GM18858 (cell line): ENCODE data around the gene EIF3K.

Experiments used
- ATAC-seq: cut with Tn5 transposase; IDR thresholded peaks from one replicate; pipeline ENCODE4 v1.9.1; 2021; ENCODE audit not compliant: unreplicated experiment

EIF3K gene

GRCh38 chr19:38683393-38684077 lies 64.5 kb downstream of the EIF3K start:
- ATAC-seq = no peak

GRCh38 chr19:38684078-38684861 lies 65.3 kb downstream of the EIF3K start:
- no peak for ATAC-seq

- ATAC-seq = no peak
These were observed 66.1 kb downstream of the EIF3K start for GRCh38 chr19:38684862-38685665.

- no peak for ATAC-seq
These were observed 66.9 kb downstream of the EIF3K start for GRCh38 chr19:38685666-38686529.

- ATAC-seq = no peak
These were observed 67.5 kb downstream of the EIF3K start for GRCh38 chr19:38686530-38686888.
